ENCODE measurements around the gene CPPED1. TPM values are rescaled to one million over a fixed set of nuclear protein-coding genes. Genes with fewer than 3 reads are reported as not detected.
A peak's percentile ranks its signal among the peaks of the same experiment; 100 is the strongest.
"Not testable (repeated sequence)": the region's sequence is repeated elsewhere in the genome, so short reads cannot be mapped to it uniquely, and the experiment has no call there.

The CPPED1 gene
- polyA plus RNA-seq, 3 donors, result 100 to 292 (median 259) TPM

GRCh38 chr16:12819126-12820117 is 15.7 kb upstream of the CPPED1 start:
- Mint-ChIP-seq H3K9me3 (no peaks in the 10 kb centered on the region), H3K36me3 (peaks cover 0 to 2% of the 10 kb centered on the region in 2 donors), H3K4me3 (peak overlapping the region in 1 of 2 donors; percentile 19), H3K27ac (peak overlapping the region in 3 of 7 donors; percentile 2 to 66 (median 66)), H3K4me1 (peaks cover 41% of the 10 kb centered on the region), H3K27me3 (ENCODE audit: low read depth in 3 of 3) (peaks cover 9 to 21% (median 17%) of the 10 kb centered on the region in 3 donors)
- H3K9ac ChIP-seq (ENCODE audit: insufficient read depth, low read length, poor library complexity, severe bottlenecking), result no peak overlapping the region
- no peaks in the 10 kb centered on the region for H3K36me3 ChIP-seq (replicated peaks in 1 of 2; ENCODE audit: control insufficient read depth in 1 of 2, insufficient read depth in 2 of 2, low read length in 2 of 2)
- H2AFZ ChIP-seq (ENCODE audit: insufficient read depth, low read depth, low read length, poor library complexity, severe bottlenecking), result no peak overlapping the region
- TF ChIP-seq CTCF (IDR thresholded peaks at IDR 0.05), result peak; percentile 91
- no peaks in the 10 kb centered on the region for H3K9me3 ChIP-seq (replicated peaks in 1 of 2; ENCODE audit: control insufficient read depth in 1 of 2, insufficient read depth in 1 of 2, low read length in 2 of 2)
- H3K27me3 ChIP-seq (ENCODE audit: control insufficient read depth in 2 of 2, insufficient read depth in 2 of 2, low read length in 2 of 2), result peaks cover 0 to 4% of the 10 kb centered on the region in 2 donors
- 27% methylated on average over 7 of the region's 18 CpGs for WGBS (ENCODE audit: insufficient coverage)
- H3K4me3 ChIP-seq (replicated peaks in 1 of 3; ENCODE audit: low read depth in 2 of 3, low read length in 3 of 3), result no peak overlapping the region
- DNase-seq, result peak; percentile 65 to 75 (median 67)
- H4K20me1 ChIP-seq (ENCODE audit: insufficient read depth, low read length), result no peaks in the 10 kb centered on the region
- intact Hi-C loops (cut with micrococcal nuclease), result loop anchor here (2.0 to 10.0 kb wide), 2 partner anchors 365 to 725 kb away; no protein-coding TSS in a partner anchor
- peaks cover 46 to 47% of the 10 kb centered on the region in 2 donors for H3K4me1 ChIP-seq (ENCODE audit: control insufficient read depth in 1 of 2, insufficient read depth in 2 of 2, low read length in 2 of 2)
- no peak overlapping the region for H3K27ac ChIP-seq (ENCODE audit: low read depth in 1 of 2, low read length in 2 of 2)
- no peaks in the 10 kb centered on the region for H3K79me2 ChIP-seq (ENCODE audit: insufficient read depth, low read length)
- no peak overlapping the region for H3K4me2 ChIP-seq (replicated peaks; ENCODE audit: extremely low read depth, low read length, poor library complexity, severe bottlenecking)

GRCh38 chr16:12818326-12818725 is 14.6 kb upstream of the CPPED1 start:
- Histone ChIP-seq H4K20me1 (ENCODE audit: insufficient read depth, low read length) (no peaks in the 10 kb centered on the region), H3K4me3 (replicated peaks in 1 of 3; ENCODE audit: low read depth in 2 of 3, low read length in 3 of 3) (peak overlapping the region in 1 of 3 experiments; percentile 18), H3K27ac (ENCODE audit: low read depth in 1 of 2, low read length in 2 of 2) (peak overlapping the region in 1 of 2 donors; percentile 73), H3K36me3 (replicated peaks in 1 of 2; ENCODE audit: control insufficient read depth in 1 of 2, insufficient read depth in 2 of 2, low read length in 2 of 2) (no peaks in the 10 kb centered on the region), H3K9me3 (replicated peaks in 1 of 2; ENCODE audit: control insufficient read depth in 1 of 2, insufficient read depth in 1 of 2, low read length in 2 of 2) (no peaks in the 10 kb centered on the region), H2AFZ (ENCODE audit: insufficient read depth, low read depth, low read length, poor library complexity, severe bottlenecking) (no peak overlapping the region), H3K9ac (ENCODE audit: insufficient read depth, low read length, poor library complexity, severe bottlenecking) (no peak overlapping the region), H3K4me2 (replicated peaks; ENCODE audit: extremely low read depth, low read length, poor library complexity, severe bottlenecking) (no peak overlapping the region), H3K27me3 (ENCODE audit: control insufficient read depth in 2 of 2, insufficient read depth in 2 of 2, low read length in 2 of 2) (peaks cover 0 to 4% of the 10 kb centered on the region in 2 donors), H3K4me1 (ENCODE audit: control insufficient read depth in 1 of 2, insufficient read depth in 2 of 2, low read length in 2 of 2) (peaks cover 57 to 58% of the 10 kb centered on the region in 2 donors), H3K79me2 (ENCODE audit: insufficient read depth, low read length) (no peaks in the 10 kb centered on the region)
- Mint-ChIP-seq H3K36me3 (peaks cover 0 to 2% of the 10 kb centered on the region in 2 donors), H3K4me3 (peak overlapping the region in 1 of 2 donors; percentile 31), H3K27ac (peak overlapping the region; percentile 20 to 93 (median 80)), H3K27me3 (ENCODE audit: low read depth in 3 of 3) (peaks cover 6 to 21% (median 16%) of the 10 kb centered on the region in 3 donors), H3K9me3 (peaks cover 0 to 2% (median 0%) of the 10 kb centered on the region in 7 donors), H3K4me1 (peaks cover 51% of the 10 kb centered on the region)
- 70% methylated on average over 2 of the region's 4 CpGs for WGBS (ENCODE audit: insufficient coverage)
- peak; percentile 22 to 34 (median 26) for DNase-seq
- intact Hi-C loops (cut with micrococcal nuclease), result loop anchor here in 1 of 2 donors (2.0 to 10.0 kb wide), 2 partner anchors 364 to 724 kb away; no protein-coding TSS in a partner anchor
- TF ChIP-seq CTCF (IDR thresholded peaks at IDR 0.05), result no peak

- 20% methylated on average over 1 of the region's 4 CpGs for WGBS (ENCODE audit: insufficient coverage)
- intact Hi-C loops (cut with micrococcal nuclease), result loop anchor here in 1 of 2 donors (10.0 kb wide), 1 partner anchor 722 kb away; no protein-coding TSS in a partner anchor
Measured at GRCh38 chr16:12816791-12817214, 13.1 kb upstream of the CPPED1 start.

More at GRCh38 chr16:12816791-12817214, 13.1 kb upstream of the CPPED1 start:
- H3K27me3 Mint-ChIP-seq (ENCODE audit: low read depth in 3 of 3), result peaks cover 5 to 14% (median 7%) of the 10 kb centered on the region in 3 donors
- not testable (repeated sequence) for H3K9me3 Mint-ChIP-seq; H3K79me2 ChIP-seq (ENCODE audit: insufficient read depth, low read length); H3K36me3 ChIP-seq (replicated peaks in 1 of 2; ENCODE audit: control insufficient read depth in 1 of 2, insufficient read depth in 2 of 2, low read length in 2 of 2); H3K9ac ChIP-seq (ENCODE audit: insufficient read depth, low read length, poor library complexity, severe bottlenecking); H4K20me1 ChIP-seq (ENCODE audit: insufficient read depth, low read length); H3K27me3 ChIP-seq (ENCODE audit: control insufficient read depth in 2 of 2, insufficient read depth in 2 of 2, low read length in 2 of 2); H3K36me3 Mint-ChIP-seq; H3K9me3 ChIP-seq (replicated peaks in 1 of 2; ENCODE audit: control insufficient read depth in 1 of 2, insufficient read depth in 1 of 2, low read length in 2 of 2); H2AFZ ChIP-seq (ENCODE audit: insufficient read depth, low read depth, low read length, poor library complexity, severe bottlenecking)
- Histone ChIP-seq H3K4me1 (ENCODE audit: control insufficient read depth in 1 of 2, insufficient read depth in 2 of 2, low read length in 2 of 2) (peaks cover 66 to 67% of the 10 kb centered on the region in 2 donors), H3K27ac (ENCODE audit: low read depth in 1 of 2, low read length in 2 of 2) (peak overlapping the region; percentile 61 to 73), H3K4me2 (replicated peaks; ENCODE audit: extremely low read depth, low read length, poor library complexity, severe bottlenecking) (peak overlapping the region; percentile 58), H3K4me3 (replicated peaks in 1 of 3; ENCODE audit: low read depth in 2 of 3, low read length in 3 of 3) (peak overlapping the region in 1 of 3 experiments; percentile 18)
- peak overlapping the region in 1 of 2 donors; percentile 70 for H3K4me3 Mint-ChIP-seq
- peak overlapping the region; percentile 80 to 93 (median 89) for H3K27ac Mint-ChIP-seq
- DNase-seq, result peak; percentile 16 to 42 (median 33)
- peaks cover 60% of the 10 kb centered on the region for H3K4me1 Mint-ChIP-seq
